Fibroblast of lung (primary cell): ENCODE results near the gene CCDC97. TPM values are rescaled to one million over a fixed set of nuclear protein-coding genes. Genes with fewer than 3 reads are reported as not detected.

Experiments used
- DNase-seq, 2 donors: peaks; one replicate each; pipeline versions ENCODE4 v3.0.0 to v3.0.0-alpha.2; 2010; ENCODE audit warnings: low read depth in 2 of 2
- H2AFZ ChIP-seq: 2 replicates; pipeline ENCODE4 v1.5.1; 2012; ENCODE audit warnings: low read length, control low read depth, inconsistent platforms
- H3K27ac ChIP-seq: 2 replicates; pipeline ENCODE4 v1.5.1; 2011; ENCODE audit warnings: low read length, control low read depth; ENCODE audit not compliant: insufficient read depth
- H3K27me3 ChIP-seq: 2 replicates; pipeline ENCODE4 v1.5.1; 2011; ENCODE audit warnings: mild to moderate bottlenecking, low read length; ENCODE audit not compliant: control insufficient read depth, insufficient read depth
- H3K36me3 ChIP-seq: 2 replicates; pipeline ENCODE4 v1.5.1; 2011; ENCODE audit warnings: low read length; ENCODE audit not compliant: control insufficient read depth, insufficient read depth
- H3K4me1 ChIP-seq: 2 replicates; pipeline ENCODE4 v1.5.1; 2011; ENCODE audit warnings: low read length; ENCODE audit not compliant: control insufficient read depth, insufficient read depth; ENCODE audit errors: extremely low read depth
- H3K4me2 ChIP-seq: 2 replicates; pipeline ENCODE4 v1.5.1; 2011; ENCODE audit warnings: low read length, control low read depth; ENCODE audit not compliant: insufficient read depth; ENCODE audit errors: extremely low read depth
- H3K4me3 ChIP-seq, 4 experiments: fragments of 200-600 bp in 1 of 4; sonication (generic) in 1 of 4; replicated peaks in 1 of 4; 2 replicates each; pipeline ENCODE4 v1.5.1; 2011 to 2016; ENCODE audit warnings: low read length in 4 of 4, low read depth in 3 of 4, mild to moderate bottlenecking in 3 of 4, control low read depth in 2 of 4, inconsistent platforms in 1 of 4, mixed read lengths in 1 of 4; ENCODE audit not compliant: insufficient read depth in 1 of 4; ENCODE audit errors: control extremely low read depth in 1 of 4
- H3K79me2 ChIP-seq: 2 replicates; pipeline ENCODE4 v1.5.1; 2012; ENCODE audit warnings: mild to moderate bottlenecking, low read length, inconsistent platforms; ENCODE audit not compliant: control insufficient read depth, insufficient read depth
- H3K9ac ChIP-seq: 2 replicates; pipeline ENCODE4 v1.5.1; 2011; ENCODE audit warnings: mild to moderate bottlenecking, low read length, control low read depth; ENCODE audit not compliant: insufficient read depth
- H3K9me3 ChIP-seq: 2 replicates; pipeline ENCODE4 v1.5.1; 2012; ENCODE audit warnings: low read depth, low read length; ENCODE audit not compliant: control insufficient read depth, insufficient read depth
- H4K20me1 ChIP-seq: 2 replicates; pipeline ENCODE4 v1.5.1; 2011; ENCODE audit warnings: low read length; ENCODE audit not compliant: control insufficient read depth, insufficient read depth; ENCODE audit errors: extremely low read depth
- CTCF ChIP-seq, 2 donors: IDR thresholded peaks in 1 of 2; conservative IDR thresholded peaks in 1 of 2; 1 replicate in 1 of 2; 2 replicates in 1 of 2; pipeline ENCODE4 v1.5.1; 2011 to 2012; ENCODE audit warnings: low read length in 2 of 2, control low read depth in 1 of 2, inconsistent platforms in 1 of 2, low read depth in 1 of 2, mild to moderate bottlenecking in 1 of 2
- EZH2 ChIP-seq: IDR thresholded peaks from 2 replicates; pipeline ENCODE4 v1.5.1; 2012; ENCODE audit warnings: low read length, control low read depth, mild to moderate bottlenecking; ENCODE audit errors: missing control alignments
- polyA plus RNA-seq, 2 donors: library from polyadenylated mRNA; depleted of rRNA in 1 of 2; stranded (reverse) in 1 of 2; unstranded in 1 of 2; fragments of >200 nt; gene quantifications; 2 replicates each; pipeline ENCODE4 v1.2.1, GENCODE V29; 2011 to 2012; ENCODE audit warnings: missing spikeins in 1 of 2
- total RNA-seq: library from RNA; depleted of rRNA; stranded (reverse); fragments of >200 nt; gene quantifications from 2 replicates; pipeline ENCODE4 v1.2.1, GENCODE V29; 2014

The CCDC97 gene
- total and polyA plus RNA-seq, 2 donors (not counting 1 experiment from before 2014, with no cell fraction given), result 6.3 to 7.8 TPM

GRCh38 chr19:41330481-41330880, 20.5 kb downstream of the CCDC97 start:
- no peak overlapping the region for H3K9ac ChIP-seq
- H3K4me2 ChIP-seq, result no peak overlapping the region
- H3K79me2 ChIP-seq, result no peaks in the 10 kb centered on the region
- no peak for DNase-seq
- H4K20me1 ChIP-seq, result no peaks in the 10 kb centered on the region
- no peak overlapping the region for H2AFZ ChIP-seq
- peaks cover 24% of the 10 kb centered on the region for H3K4me1 ChIP-seq
- no peak overlapping the region for H3K4me3 ChIP-seq
- H3K27ac ChIP-seq, result no peak overlapping the region
- H3K27me3 ChIP-seq, result no peaks in the 10 kb centered on the region
- H3K36me3 ChIP-seq, result peaks cover 16% of the 10 kb centered on the region
- H3K9me3 ChIP-seq, result no peaks in the 10 kb centered on the region
- TF ChIP-seq CTCF (conservative IDR thresholded peaks at IDR 0.05 in 1 of 2, IDR thresholded peaks at IDR 0.05 in 1 of 2; ENCODE audit: low read depth in 1 of 2, low read length in 2 of 2) (no peak), EZH2 (no peak)

- Histone ChIP-seq H4K20me1 (no peaks in the 10 kb centered on the region), H3K4me2 (no peak overlapping the region), H2AFZ (no peak overlapping the region), H3K9ac (no peak overlapping the region), H3K4me3 (no peak overlapping the region), H3K36me3 (peaks cover 16% of the 10 kb centered on the region), H3K9me3 (no peaks in the 10 kb centered on the region), H3K27ac (no peak overlapping the region), H3K4me1 (peaks cover 18% of the 10 kb centered on the region), H3K79me2 (no peaks in the 10 kb centered on the region), H3K27me3 (no peaks in the 10 kb centered on the region)
- TF ChIP-seq EZH2 (no peak), CTCF (conservative IDR thresholded peaks at IDR 0.05 in 1 of 2, IDR thresholded peaks at IDR 0.05 in 1 of 2; ENCODE audit: low read depth in 1 of 2, low read length in 2 of 2) (no peak)
- DNase-seq, result no peak
Measured at GRCh38 chr19:41330946-41331678, 21.1 kb downstream of the CCDC97 start.

GRCh38 chr19:41332000-41332399, 22.0 kb downstream of the CCDC97 start:
- no peak overlapping the region for H3K9ac ChIP-seq
- H3K4me3 ChIP-seq, result no peak overlapping the region
- peaks cover 13% of the 10 kb centered on the region for H3K4me1 ChIP-seq
- DNase-seq, result no peak
- no peaks in the 10 kb centered on the region for H3K79me2 ChIP-seq
- no peaks in the 10 kb centered on the region for H4K20me1 ChIP-seq
- H3K4me2 ChIP-seq, result no peak overlapping the region
- TF ChIP-seq CTCF (conservative IDR thresholded peaks at IDR 0.05 in 1 of 2, IDR thresholded peaks at IDR 0.05 in 1 of 2; ENCODE audit: low read depth in 1 of 2, low read length in 2 of 2) (no peak), EZH2 (no peak)
- H2AFZ ChIP-seq, result no peak overlapping the region
- H3K36me3 ChIP-seq, result peaks cover 16% of the 10 kb centered on the region
- H3K9me3 ChIP-seq, result no peaks in the 10 kb centered on the region
- no peak overlapping the region for H3K27ac ChIP-seq
- H3K27me3 ChIP-seq, result no peaks in the 10 kb centered on the region
